ENCODE data around the gene GDPD1. TPM values are rescaled to one million over a fixed set of nuclear protein-coding genes. Genes with fewer than 3 reads are reported as not detected.
A peak's percentile ranks its signal among the peaks of the same experiment; 100 is the strongest.
"Not testable (repeated sequence)": the region's sequence is repeated elsewhere in the genome, so short reads cannot be mapped to it uniquely, and the experiment has no call there.

Gene GDPD1
- total RNA-seq, 1 experiment from 2014 or later = 3.1 TPM

DNA sequence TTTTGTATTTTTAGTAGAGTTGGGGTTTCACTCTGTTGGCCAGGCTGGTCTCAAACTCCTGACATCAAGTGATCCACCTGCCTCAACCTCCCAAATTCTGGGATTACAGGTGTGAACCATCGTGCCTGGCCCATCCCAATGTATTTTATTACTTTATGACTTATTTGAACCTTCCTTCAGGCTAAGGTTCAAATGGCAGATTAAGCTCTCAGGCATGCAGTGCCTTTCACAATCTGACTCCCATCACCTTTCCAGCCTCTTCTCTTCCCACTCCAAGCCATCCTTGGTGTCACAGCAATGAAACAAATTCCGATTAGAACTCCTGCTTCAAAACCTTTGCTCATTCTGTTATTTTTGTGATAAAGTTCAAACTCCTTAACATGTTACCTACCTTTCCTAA lies 84.5 kb downstream of the GDPD1 start:
- CTCF ChIA-PET = no interaction called here
- Histone ChIP-seq H3K9me2 (ENCODE audit: insufficient read depth) (no peaks in the 10 kb centered on the region), H3F3A (ENCODE audit: insufficient read depth, low read depth) (no peaks in the 10 kb centered on the region), H3K4me1 (replicated peaks; ENCODE audit: insufficient read depth) (0 out of 2 replicates have a peak, but pooled peaks cover 6% of the 10 kb centered on the region), H2AFZ (no peak overlapping the region), H3K4me2 (no peak overlapping the region), H4K20me1 (ENCODE audit: insufficient read depth) (no peaks in the 10 kb centered on the region), H3K79me2 (ENCODE audit: low read depth) (no peaks in the 10 kb centered on the region), H3K27ac (no peak overlapping the region), H3K36me3 (ENCODE audit: low read depth) (no peaks in the 10 kb centered on the region), H3K9me3 (ENCODE audit: insufficient read depth, low read depth) (no peaks in the 10 kb centered on the region), H3K27me3 (ENCODE audit: insufficient read depth, low read depth) (no peaks in the 10 kb centered on the region), H3K4me3 (no peak overlapping the region)
- BruUV-seq (replicated peaks) = no TSS peak
- POLR2A ChIA-PET (ENCODE audit: unreplicated experiment) = no interaction called here
- DNase-seq = no peak
- TF ChIP-seq, protein P1, sequence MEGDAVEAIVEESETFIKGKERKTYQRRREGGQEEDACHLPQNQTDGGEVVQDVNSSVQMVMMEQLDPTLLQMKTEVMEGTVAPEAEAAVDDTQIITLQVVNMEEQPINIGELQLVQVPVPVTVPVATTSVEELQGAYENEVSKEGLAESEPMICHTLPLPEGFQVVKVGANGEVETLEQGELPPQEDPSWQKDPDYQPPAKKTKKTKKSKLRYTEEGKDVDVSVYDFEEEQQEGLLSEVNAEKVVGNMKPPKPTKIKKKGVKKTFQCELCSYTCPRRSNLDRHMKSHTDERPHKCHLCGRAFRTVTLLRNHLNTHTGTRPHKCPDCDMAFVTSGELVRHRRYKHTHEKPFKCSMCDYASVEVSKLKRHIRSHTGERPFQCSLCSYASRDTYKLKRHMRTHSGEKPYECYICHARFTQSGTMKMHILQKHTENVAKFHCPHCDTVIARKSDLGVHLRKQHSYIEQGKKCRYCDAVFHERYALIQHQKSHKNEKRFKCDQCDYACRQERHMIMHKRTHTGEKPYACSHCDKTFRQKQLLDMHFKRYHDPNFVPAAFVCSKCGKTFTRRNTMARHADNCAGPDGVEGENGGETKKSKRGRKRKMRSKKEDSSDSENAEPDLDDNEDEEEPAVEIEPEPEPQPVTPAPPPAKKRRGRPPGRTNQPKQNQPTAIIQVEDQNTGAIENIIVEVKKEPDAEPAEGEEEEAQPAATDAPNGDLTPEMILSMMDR (conservative IDR thresholded peaks at IDR 0.05) = no peak
- TF ChIP-seq EZH2 (IDR thresholded peaks at IDR 0.05; ENCODE audit: low read depth) = no peak
- intact Hi-C loops (cut with micrococcal nuclease; ENCODE audit: unreplicated experiment) = no loop called here

DNA sequence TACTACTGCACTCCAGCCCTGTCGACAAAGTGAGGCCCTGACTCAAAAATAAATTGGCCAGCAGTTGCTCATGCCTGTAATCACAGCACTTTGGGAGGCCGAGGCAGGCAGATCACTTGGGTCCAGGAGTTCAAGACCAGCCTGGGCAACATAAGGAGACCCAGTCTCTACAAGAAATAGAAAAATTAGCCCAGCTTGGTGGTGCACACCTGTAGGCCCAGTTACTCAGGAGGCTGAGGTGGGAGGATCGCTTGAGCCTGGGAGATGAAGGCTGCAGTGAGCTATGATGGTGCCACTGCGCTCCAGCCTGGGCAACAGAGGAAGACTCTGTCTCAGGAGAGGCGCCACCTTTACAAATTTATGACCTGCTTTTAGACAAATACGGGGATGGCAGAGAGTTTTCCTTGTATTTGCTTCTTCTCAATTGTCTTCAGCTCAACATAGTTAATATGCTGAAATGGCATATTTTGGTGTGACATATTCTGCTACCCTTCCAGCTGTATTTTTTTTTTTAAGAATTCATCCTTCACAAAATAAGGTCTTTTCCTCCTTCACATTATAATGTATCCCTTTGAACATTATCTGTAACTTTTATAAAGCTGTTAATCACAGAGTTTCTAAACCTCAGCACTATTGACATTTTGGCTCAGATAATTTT lies 90.1 kb downstream of the GDPD1 start:
- H2AFZ ChIP-seq = no peak overlapping the region
- no TSS peak for BruUV-seq (replicated peaks)
- H3K9me2 ChIP-seq (ENCODE audit: insufficient read depth) = no peaks in the 10 kb centered on the region
- TF ChIP-seq, protein P1 (conservative IDR thresholded peaks at IDR 0.05) = no peak
- CTCF ChIA-PET = interaction anchor here (0.5 to 1.1 kb wide), 8 partner anchors 11 to 725 kb away, joined by 3 to 8 read pairs (median 3); no protein-coding TSS in a partner anchor
- no peaks in the 10 kb centered on the region for H3K27me3 ChIP-seq (ENCODE audit: insufficient read depth, low read depth)
- no peaks in the 10 kb centered on the region for H3F3A ChIP-seq (ENCODE audit: insufficient read depth, low read depth)
- H3K4me1 ChIP-seq (replicated peaks; ENCODE audit: insufficient read depth) = no peaks in the 10 kb centered on the region
- no peaks in the 10 kb centered on the region for H4K20me1 ChIP-seq (ENCODE audit: insufficient read depth)
- H3K4me3 ChIP-seq = no peak overlapping the region
- H3K9me3 ChIP-seq (ENCODE audit: insufficient read depth, low read depth) = no peaks in the 10 kb centered on the region
- H3K4me2 ChIP-seq = no peak overlapping the region
- H3K36me3 ChIP-seq (ENCODE audit: low read depth) = no peaks in the 10 kb centered on the region
- POLR2A ChIA-PET (ENCODE audit: unreplicated experiment) = interaction anchor here (0.7 kb wide), 2 partner anchors 21 to 584 kb away, joined by 5 to 17 read pairs; no protein-coding TSS in a partner anchor
- H3K27ac ChIP-seq = no peak overlapping the region
- no peak for DNase-seq
- H3K79me2 ChIP-seq (ENCODE audit: low read depth) = no peaks in the 10 kb centered on the region
- intact Hi-C loops (cut with micrococcal nuclease; ENCODE audit: unreplicated experiment) = loop anchor here (2.0 to 10.0 kb wide), 2 partner anchors 90 to 724 kb away; partner anchors contain the start of gene GDPD1

DNA sequence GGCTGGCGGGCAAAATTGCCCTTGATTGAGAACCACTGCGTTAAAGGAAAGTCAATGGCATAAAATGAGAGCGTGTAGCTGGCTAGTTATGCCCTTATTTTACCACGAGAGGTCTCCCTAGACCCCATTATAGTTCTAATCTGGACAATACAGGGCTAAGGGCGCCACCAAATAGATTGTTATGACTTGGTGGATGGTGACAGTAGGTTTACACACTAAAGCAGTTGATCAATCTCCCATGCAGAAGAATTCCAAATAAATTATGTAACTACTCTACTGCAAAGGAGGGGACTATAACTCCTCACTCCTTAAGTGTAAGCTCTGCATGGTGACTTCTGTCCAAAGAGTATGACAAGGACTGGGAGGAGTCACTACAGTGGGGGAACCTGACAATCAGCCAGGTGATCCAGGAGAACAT lies 90.7 kb downstream of the GDPD1 start:
- no peaks in the 10 kb centered on the region for H3K4me1 ChIP-seq (replicated peaks; ENCODE audit: insufficient read depth)
- no peaks in the 10 kb centered on the region for H4K20me1 ChIP-seq (ENCODE audit: insufficient read depth)
- ChIA-PET CTCF (interaction anchor here (0.6 to 1.1 kb wide), 5 partner anchors 91 to 724 kb away, joined by 3 to 8 read pairs (median 3); no protein-coding TSS in a partner anchor), POLR2A (ENCODE audit: unreplicated experiment) (interaction anchor here (0.5 to 0.7 kb wide), 3 partner anchors 22 to 583 kb away, joined by 4 to 17 read pairs (median 5); no protein-coding TSS in a partner anchor)
- H3K9me3 ChIP-seq (ENCODE audit: insufficient read depth, low read depth) = no peaks in the 10 kb centered on the region
- intact Hi-C loops (cut with micrococcal nuclease; ENCODE audit: unreplicated experiment) = loop anchor here (1.0 to 10.0 kb wide), 5 partner anchors 90 to 724 kb away; partner anchors contain the start of gene GDPD1
- no peak overlapping the region for H3K4me2 ChIP-seq
- TF ChIP-seq, protein P1 (conservative IDR thresholded peaks at IDR 0.05) = peak; percentile 94
- no peak for TF ChIP-seq EZH2 (IDR thresholded peaks at IDR 0.05; ENCODE audit: low read depth)
- H3K36me3 ChIP-seq (ENCODE audit: low read depth) = no peaks in the 10 kb centered on the region
- H3F3A ChIP-seq (ENCODE audit: insufficient read depth, low read depth) = no peaks in the 10 kb centered on the region
- no peaks in the 10 kb centered on the region for H3K27me3 ChIP-seq (ENCODE audit: insufficient read depth, low read depth)
- H3K9me2 ChIP-seq (ENCODE audit: insufficient read depth) = no peaks in the 10 kb centered on the region
- no peak overlapping the region for H2AFZ ChIP-seq
- H3K27ac ChIP-seq = no peak overlapping the region
- peak; percentile 42 to 62 for DNase-seq
- no TSS peak for BruUV-seq (replicated peaks)
- H3K4me3 ChIP-seq = no peak overlapping the region
- H3K79me2 ChIP-seq (ENCODE audit: low read depth) = no peaks in the 10 kb centered on the region

DNA sequence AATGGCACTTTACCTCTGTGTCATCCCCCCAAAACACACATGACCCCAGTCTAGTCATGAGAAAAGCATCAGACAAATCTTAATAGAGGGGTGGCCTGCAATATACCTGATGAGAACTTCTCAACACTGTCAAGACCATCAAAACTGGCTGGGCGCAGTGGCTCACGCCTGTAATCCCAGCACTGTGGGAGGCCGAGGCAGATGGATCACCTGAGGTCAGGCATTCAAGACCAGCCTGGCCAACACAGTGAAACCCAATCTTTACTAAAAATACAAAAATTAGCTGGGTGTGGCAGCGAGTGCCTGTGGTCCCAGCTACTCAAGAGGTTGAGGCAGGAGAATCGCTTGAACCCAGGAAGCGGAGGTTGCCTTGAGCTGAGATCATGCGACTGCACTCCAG lies 91.2 kb downstream of the GDPD1 start:
- H3K4me2 ChIP-seq; H4K20me1 ChIP-seq (ENCODE audit: insufficient read depth); H3K27me3 ChIP-seq (ENCODE audit: insufficient read depth, low read depth); H3K79me2 ChIP-seq (ENCODE audit: low read depth); H3K4me3 ChIP-seq; BruUV-seq (replicated peaks); H3K27ac ChIP-seq; H3F3A ChIP-seq (ENCODE audit: insufficient read depth, low read depth); H2AFZ ChIP-seq; DNase-seq; H3K36me3 ChIP-seq (ENCODE audit: low read depth); H3K9me3 ChIP-seq (ENCODE audit: insufficient read depth, low read depth); H3K9me2 ChIP-seq (ENCODE audit: insufficient read depth); H3K4me1 ChIP-seq (replicated peaks; ENCODE audit: insufficient read depth): not testable (repeated sequence)
- intact Hi-C loops (cut with micrococcal nuclease; ENCODE audit: unreplicated experiment) = loop anchor here (1.0 to 10.0 kb wide), 5 partner anchors 91 to 723 kb away; partner anchors contain the start of gene GDPD1
- ChIA-PET POLR2A (ENCODE audit: unreplicated experiment) (interaction anchor here (0.5 kb wide), 1 partner anchor 558 kb away, joined by 4 read pairs; no protein-coding TSS in a partner anchor), CTCF (interaction anchor here (0.6 to 1.1 kb wide), 2 partner anchors 213 to 724 kb away, joined by 3 to 8 read pairs; no protein-coding TSS in a partner anchor)
